ENCODE measurements around the gene AHDC1.

- TF ChIP-seq EZH2 (IDR thresholded peaks at IDR 0.05) (no peak), TCF7L2 (IDR thresholded peaks at IDR 0.05; ENCODE audit: borderline replicate concordance, extremely low read depth, insufficient read depth, insufficient read length) (no peak), CTCF (IDR thresholded peaks at IDR 0.05 in 2 of 3, conservative IDR thresholded peaks at IDR 0.05 in 1 of 3; ENCODE audit: borderline replicate concordance in 1 of 3, insufficient read depth in 1 of 3, low read depth in 2 of 3, low read length in 2 of 3) (no peak), ATF3 (IDR thresholded peaks at IDR 0.05) (no peak), EZH2phosphoT487 (IDR thresholded peaks at IDR 0.05; ENCODE audit: borderline replicate concordance) (no peak), POLR2A (IDR thresholded peaks at IDR 0.05; ENCODE audit: borderline replicate concordance, extremely low read depth, insufficient read depth, insufficient read length) (no peak), REST (IDR thresholded peaks at IDR 0.05; ENCODE audit: low read depth) (no peak), ZBTB33 (IDR thresholded peaks at IDR 0.05; ENCODE audit: extremely low read depth, insufficient replicate concordance, low read length) (no peak), MAX (IDR thresholded peaks at IDR 0.05) (no peak), POLR2AphosphoS5 (IDR thresholded peaks at IDR 0.05; ENCODE audit: low read depth, low read length) (no peak)
Observed at GRCh38 chr1:27607239-27607804, 3.4 kb upstream of the AHDC1 start.

Measured in HCT116 (cell line).